ENCODE results near the gene DYNC1I1. TPM values are rescaled to one million over a fixed set of nuclear protein-coding genes. Genes with fewer than 3 reads are reported as not detected.

Gene DYNC1I1
- total RNA-seq, 1 experiment from 2014 or later: not detected

DNA sequence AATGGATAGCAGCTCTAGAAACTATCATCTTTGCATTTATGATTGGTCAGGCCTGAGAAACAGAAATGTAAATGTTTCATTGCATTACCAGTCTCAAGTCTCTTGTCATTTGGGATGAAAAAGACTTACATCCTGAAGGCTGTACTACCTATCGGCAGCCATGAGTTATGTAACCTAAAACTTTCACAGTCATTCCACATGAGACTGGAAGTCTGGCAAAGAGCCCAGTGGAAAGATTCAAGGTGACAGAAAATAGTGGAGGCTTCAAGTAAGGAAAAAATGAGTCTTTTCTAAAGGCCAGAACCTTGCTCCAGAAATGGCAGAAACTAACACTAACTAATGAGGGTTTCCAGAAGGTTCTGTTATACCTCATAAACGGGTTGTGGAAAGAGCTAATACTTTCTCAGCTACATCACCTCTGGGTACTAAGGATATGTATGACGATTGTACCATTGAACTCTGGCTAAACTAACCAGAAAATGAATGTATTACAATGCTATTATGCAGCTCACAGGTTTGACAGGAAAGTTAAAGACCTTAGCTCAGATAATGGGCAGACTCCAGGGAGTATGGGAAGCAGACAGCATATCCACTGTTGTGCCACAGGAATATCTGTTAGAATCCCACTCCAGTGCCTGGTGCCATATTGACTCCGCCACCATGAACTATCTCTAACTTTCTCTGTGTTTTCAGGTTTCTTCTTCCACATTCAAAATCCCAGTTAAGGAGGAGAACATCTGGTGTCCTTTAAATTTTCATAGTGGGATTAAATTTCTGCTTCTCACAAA is 41.7 kb upstream of the DYNC1I1 start:
- Histone ChIP-seq H3K4me1 (replicated peaks; ENCODE audit: insufficient read depth) (no peaks in the 10 kb centered on the region), H3K79me2 (ENCODE audit: low read depth) (no peaks in the 10 kb centered on the region), H4K20me1 (ENCODE audit: insufficient read depth) (no peaks in the 10 kb centered on the region), H2AFZ (no peak overlapping the region), H3F3A (ENCODE audit: insufficient read depth, low read depth) (no peaks in the 10 kb centered on the region), H3K27ac (no peak overlapping the region), H3K36me3 (ENCODE audit: low read depth) (no peaks in the 10 kb centered on the region), H3K4me3 (no peak overlapping the region), H3K4me2 (no peak overlapping the region), H3K27me3 (ENCODE audit: insufficient read depth, low read depth) (no peaks in the 10 kb centered on the region), H3K9me2 (ENCODE audit: insufficient read depth) (no peaks in the 10 kb centered on the region), H3K9me3 (ENCODE audit: insufficient read depth, low read depth) (no peaks in the 10 kb centered on the region)
- intact Hi-C loops (cut with micrococcal nuclease; ENCODE audit: unreplicated experiment): no loop called here
- TF ChIP-seq, protein P1, sequence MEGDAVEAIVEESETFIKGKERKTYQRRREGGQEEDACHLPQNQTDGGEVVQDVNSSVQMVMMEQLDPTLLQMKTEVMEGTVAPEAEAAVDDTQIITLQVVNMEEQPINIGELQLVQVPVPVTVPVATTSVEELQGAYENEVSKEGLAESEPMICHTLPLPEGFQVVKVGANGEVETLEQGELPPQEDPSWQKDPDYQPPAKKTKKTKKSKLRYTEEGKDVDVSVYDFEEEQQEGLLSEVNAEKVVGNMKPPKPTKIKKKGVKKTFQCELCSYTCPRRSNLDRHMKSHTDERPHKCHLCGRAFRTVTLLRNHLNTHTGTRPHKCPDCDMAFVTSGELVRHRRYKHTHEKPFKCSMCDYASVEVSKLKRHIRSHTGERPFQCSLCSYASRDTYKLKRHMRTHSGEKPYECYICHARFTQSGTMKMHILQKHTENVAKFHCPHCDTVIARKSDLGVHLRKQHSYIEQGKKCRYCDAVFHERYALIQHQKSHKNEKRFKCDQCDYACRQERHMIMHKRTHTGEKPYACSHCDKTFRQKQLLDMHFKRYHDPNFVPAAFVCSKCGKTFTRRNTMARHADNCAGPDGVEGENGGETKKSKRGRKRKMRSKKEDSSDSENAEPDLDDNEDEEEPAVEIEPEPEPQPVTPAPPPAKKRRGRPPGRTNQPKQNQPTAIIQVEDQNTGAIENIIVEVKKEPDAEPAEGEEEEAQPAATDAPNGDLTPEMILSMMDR (conservative IDR thresholded peaks at IDR 0.05): no peak
- TF ChIP-seq EZH2 (IDR thresholded peaks at IDR 0.05; ENCODE audit: low read depth): no peak
- POLR2A ChIA-PET (ENCODE audit: unreplicated experiment): no interaction called here
- CTCF ChIA-PET: no interaction called here
- no TSS peak for BruUV-seq (replicated peaks)
- no peak for DNase-seq

DNA sequence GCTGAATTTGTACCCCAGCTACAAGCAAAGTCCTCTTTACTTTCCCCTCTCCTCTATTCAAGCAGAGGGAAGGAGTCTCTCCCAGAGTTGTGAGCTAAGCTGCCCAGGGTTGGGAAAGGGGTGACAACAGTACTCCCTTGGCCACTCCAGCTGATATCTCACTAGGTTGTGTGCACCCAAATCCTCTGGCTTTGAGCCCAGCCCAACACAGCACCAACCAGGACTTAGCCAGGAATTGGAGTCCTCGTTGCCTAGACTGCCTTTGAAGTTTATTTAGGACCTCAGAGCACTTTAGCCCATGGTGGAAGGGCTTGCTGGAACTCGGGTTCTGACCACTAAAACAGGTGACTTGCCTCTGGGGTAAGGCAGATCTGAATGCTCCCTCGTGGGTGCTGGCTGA is 35.7 kb upstream of the DYNC1I1 start:
- intact Hi-C loops (cut with micrococcal nuclease; ENCODE audit: unreplicated experiment): no loop called here
- Histone ChIP-seq H3K4me2 (no peak overlapping the region), H3K27me3 (ENCODE audit: insufficient read depth, low read depth) (peaks cover 2% of the 10 kb centered on the region; the same call in 1 of the 2 replicates), H3K79me2 (ENCODE audit: low read depth) (no peaks in the 10 kb centered on the region), H2AFZ (no peak overlapping the region), H3K9me2 (ENCODE audit: insufficient read depth) (no peaks in the 10 kb centered on the region), H3K4me1 (replicated peaks; ENCODE audit: insufficient read depth) (no peaks in the 10 kb centered on the region), H3K36me3 (ENCODE audit: low read depth) (no peaks in the 10 kb centered on the region), H3F3A (ENCODE audit: insufficient read depth, low read depth) (no peaks in the 10 kb centered on the region), H3K9me3 (ENCODE audit: insufficient read depth, low read depth) (no peaks in the 10 kb centered on the region), H4K20me1 (ENCODE audit: insufficient read depth) (no peaks in the 10 kb centered on the region), H3K4me3 (no peak overlapping the region), H3K27ac (no peak overlapping the region)
- BruUV-seq (replicated peaks): no TSS peak
- no peak for DNase-seq
- no peak for TF ChIP-seq EZH2 (IDR thresholded peaks at IDR 0.05; ENCODE audit: low read depth)
- TF ChIP-seq, protein P1 (conservative IDR thresholded peaks at IDR 0.05): no peak
- CTCF ChIA-PET: no interaction called here
- POLR2A ChIA-PET (ENCODE audit: unreplicated experiment): no interaction called here

DNA sequence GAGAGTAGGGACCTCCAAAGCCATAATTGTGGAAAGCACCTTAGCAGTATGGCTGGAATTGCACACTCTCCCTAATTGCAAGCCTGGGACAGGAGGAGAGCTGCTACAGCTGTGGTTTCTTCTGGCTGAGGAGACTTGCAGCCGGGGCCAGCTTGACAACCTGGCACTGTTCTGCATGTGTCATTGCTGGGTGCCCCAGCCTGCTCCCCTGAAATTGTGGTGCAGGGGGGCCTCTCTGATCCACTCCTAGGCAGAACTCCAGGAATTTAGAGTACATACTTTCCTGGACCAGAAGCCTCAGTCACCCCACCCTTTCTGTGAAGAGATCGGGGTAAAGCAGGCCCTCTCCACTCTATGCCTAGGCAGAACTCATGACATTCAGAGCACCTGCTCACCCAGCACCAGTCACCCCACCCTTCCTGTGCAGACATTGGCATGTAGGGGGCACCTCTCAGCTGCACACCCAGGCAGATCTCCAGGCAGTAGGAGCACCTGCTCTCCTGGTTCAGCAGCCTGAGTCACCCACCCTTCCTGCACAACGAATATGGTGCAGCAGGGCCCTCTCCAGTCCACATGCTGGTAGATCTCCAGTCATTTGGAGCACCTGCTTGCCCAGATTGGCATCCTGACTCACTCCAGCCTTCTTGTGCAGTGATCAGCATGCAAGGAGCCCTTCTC is 34.4 kb upstream of the DYNC1I1 start:
- Histone ChIP-seq H3K4me3 (no peak overlapping the region), H3K79me2 (ENCODE audit: low read depth) (no peaks in the 10 kb centered on the region), H3K4me2 (no peak overlapping the region), H3F3A (ENCODE audit: insufficient read depth, low read depth) (no peaks in the 10 kb centered on the region), H4K20me1 (ENCODE audit: insufficient read depth) (no peaks in the 10 kb centered on the region), H3K27me3 (ENCODE audit: insufficient read depth, low read depth) (peaks cover 3% of the 10 kb centered on the region; the same call in 1 of the 2 replicates), H3K36me3 (ENCODE audit: low read depth) (no peaks in the 10 kb centered on the region), H2AFZ (no peak overlapping the region), H3K9me2 (ENCODE audit: insufficient read depth) (no peaks in the 10 kb centered on the region), H3K27ac (no peak overlapping the region), H3K9me3 (ENCODE audit: insufficient read depth, low read depth) (no peaks in the 10 kb centered on the region), H3K4me1 (replicated peaks; ENCODE audit: insufficient read depth) (no peaks in the 10 kb centered on the region)
- ChIA-PET CTCF (no interaction called here), POLR2A (ENCODE audit: unreplicated experiment) (no interaction called here)
- intact Hi-C loops (cut with micrococcal nuclease; ENCODE audit: unreplicated experiment): no loop called here
- no peak for TF ChIP-seq EZH2 (IDR thresholded peaks at IDR 0.05; ENCODE audit: low read depth)
- TF ChIP-seq, protein P1 (conservative IDR thresholded peaks at IDR 0.05): no peak
- BruUV-seq (replicated peaks): no TSS peak
- no peak for DNase-seq
